Measurements from ENCODE around the gene AFAP1. TPM values are rescaled to one million over a fixed set of nuclear protein-coding genes. Genes with fewer than 3 reads are reported as not detected.

The AFAP1 gene
- total and polyA plus RNA-seq, 2 of the 8 experiments (the other 6 are each of a cell fraction or from before 2014, with no cell fraction given), result 3.6 to 18.2 TPM

GRCh38 chr4:7878323-7878722 is 61.3 kb downstream of the AFAP1 start:
- Histone ChIP-seq H3K4me3 (ENCODE audit: extremely low read depth in 1 of 4, insufficient read depth in 2 of 4, low read depth in 3 of 4, low read length in 4 of 4) (no peak overlapping the region), H3K79me2 (ENCODE audit: control insufficient read depth in 1 of 2, insufficient read depth in 2 of 2, low read length in 2 of 2) (peaks cover 0 to 52% of the 10 kb centered on the region in 2 experiments; a peak in 2 of 4 replicates), H3K23me2 (ENCODE audit: low read depth, low read length) (no peaks in the 10 kb centered on the region), H2AFZ (ENCODE audit: low read length) (no peak overlapping the region), H3K27me3 (replicated peaks in 1 of 4; ENCODE audit: control insufficient read depth in 3 of 4, extremely low read depth in 1 of 4, insufficient read depth in 3 of 4, low read length in 3 of 4) (no peaks in the 10 kb centered on the region), H3K56ac (replicated peaks; ENCODE audit: insufficient read length, low read depth, low read length) (no peak overlapping the region), H3K9me3 (ENCODE audit: insufficient read depth in 2 of 2, low read depth in 1 of 2, low read length in 1 of 2) (peaks cover 3 to 6% of the 10 kb centered on the region in 2 experiments; a peak in 2 of 4 replicates), H2BK5ac (ENCODE audit: low read depth, low read length) (no peak overlapping the region), H3K4me2 (ENCODE audit: insufficient read depth in 1 of 2, low read depth in 2 of 2, low read length in 2 of 2) (no peak overlapping the region), H4K8ac (ENCODE audit: extremely low read depth, insufficient read depth, low read length) (no peak overlapping the region), H3K9ac (replicated peaks in 1 of 4; ENCODE audit: extremely low read depth in 1 of 4, low read depth in 3 of 4, low read length in 3 of 4) (no peak overlapping the region), H3K14ac (ENCODE audit: insufficient read length) (no peak overlapping the region), H2BK12ac (ENCODE audit: low read depth, low read length) (no peak overlapping the region), H3K36me3 (ENCODE audit: control insufficient read depth in 2 of 4, insufficient read depth in 4 of 4, low read length in 3 of 4) (no peaks in the 10 kb centered on the region), H3K4ac (replicated peaks; ENCODE audit: insufficient read length, low read depth, low read length) (no peak overlapping the region), H4K20me1 (replicated peaks in 1 of 2; ENCODE audit: control insufficient read depth in 1 of 2, insufficient read depth in 2 of 2, low read length in 2 of 2) (peaks cover 0 to 2% of the 10 kb centered on the region in 2 experiments), H3K23ac (ENCODE audit: insufficient read length) (no peak overlapping the region), H3K4me1 (replicated peaks in 1 of 4; ENCODE audit: control insufficient read depth in 3 of 4, insufficient read depth in 4 of 4, low read length in 3 of 4) (peaks cover 0 to 3% (median 0%) of the 10 kb centered on the region in 4 experiments; a peak in 1 of 7 replicates), H3K79me1 (ENCODE audit: low read depth, low read length) (peaks cover 3% of the 10 kb centered on the region; the same call in 1 of the 2 replicates), H2AK5ac (ENCODE audit: low read depth, low read length) (0 out of 2 replicates have a peak overlapping the region, but pooled peaks have one; percentile 4), H4K91ac (replicated peaks; ENCODE audit: insufficient read length, low read length) (no peak overlapping the region), H2BK120ac (replicated peaks; ENCODE audit: low read depth, low read length) (no peak overlapping the region), H2BK20ac (ENCODE audit: low read length) (no peak overlapping the region), H4K5ac (ENCODE audit: insufficient read length, low read depth, low read length) (no peak overlapping the region), H3K27ac (ENCODE audit: low read depth, low read length) (no peak overlapping the region), H2BK15ac (ENCODE audit: low read length) (no peak overlapping the region), H3K18ac (ENCODE audit: extremely low read depth, low read length) (no peak overlapping the region)
- POLR2A ChIA-PET (ENCODE audit: partially characterized antibody), result interaction anchor here (1.1 to 1.2 kb wide), 2 partner anchors 48 to 51 kb away, joined by 3 read pairs; no protein-coding TSS in a partner anchor
- WGBS, 2 experiments (ENCODE audit: extremely low coverage in 1 of 2, insufficient coverage in 1 of 2, insufficient read length in 1 of 2, insufficient replicate concordance in 2 of 2, low coverage in 1 of 2, low lambda C conversion rate in 2 of 2, missing lambda C conversion rate in 1 of 2), result 91% methylated on average over 6 of the region's 6 CpGs; no CpG with 5 or more reads in 1 of the 2 experiments
- DNase-seq (ENCODE audit: low read depth in 1 of 2, low spot score in 2 of 2), result no peak
- CTCF ChIA-PET (ENCODE audit: partially characterized antibody), result interaction anchor here (0.6 to 6.6 kb wide), 11 partner anchors 8 to 503 kb away, joined by 3 to 46 read pairs (median 8); no protein-coding TSS in a partner anchor
- FAIRE-seq, result no peak
- no peak for TF ChIP-seq SIN3A (conservative IDR thresholded peaks at IDR 0.05 in 1 of 2, IDR thresholded peaks at IDR 0.05 in 1 of 2; ENCODE audit: low read depth in 1 of 2, low read length in 2 of 2)
- TF ChIP-seq MAFK (IDR thresholded peaks at IDR 0.05; ENCODE audit: low read depth, low read length), result no peak
- no peak for TF ChIP-seq HDAC2 (IDR thresholded peaks at IDR 0.05; ENCODE audit: borderline replicate concordance in 1 of 2, low read depth in 2 of 2, low read length in 2 of 2)
- TF ChIP-seq SP1 (IDR thresholded peaks at IDR 0.05; ENCODE audit: low read depth, low read length), result no peak
- no peak for TF ChIP-seq CEBPB (IDR thresholded peaks at IDR 0.05; ENCODE audit: low read depth, low read length)
- no peak for TF ChIP-seq RAD21 (IDR thresholded peaks at IDR 0.05 in 1 of 2, conservative IDR thresholded peaks at IDR 0.05 in 1 of 2; ENCODE audit: low read depth in 2 of 2, low read length in 2 of 2)
- no peak for TF ChIP-seq ATF3 (IDR thresholded peaks at IDR 0.05; ENCODE audit: insufficient read depth, low read depth, low read length)
- TF ChIP-seq TBP (IDR thresholded peaks at IDR 0.05; ENCODE audit: low read depth, low read length), result no peak
- no peak for TF ChIP-seq FOSL1 (IDR thresholded peaks at IDR 0.05; ENCODE audit: insufficient read depth, low read depth, low read length)
- TF ChIP-seq RNF2 (IDR thresholded peaks at IDR 0.05; ENCODE audit: borderline replicate concordance, low read depth, low read length, missing control alignments, poor library complexity, severe bottlenecking), result no peak
- TF ChIP-seq SUZ12 (IDR thresholded peaks at IDR 0.05; ENCODE audit: low read length), result no peak
- no peak for TF ChIP-seq CBX8 (IDR thresholded peaks at IDR 0.05; ENCODE audit: borderline replicate concordance, low read depth, low read length)

All from H1 (cell line).